Measurements from ENCODE around the gene SCML1. TPM values are rescaled to one million over a fixed set of nuclear protein-coding genes. Genes with fewer than 3 reads are reported as not detected.

Gene SCML1
- total RNA-seq, 2 donors from 2014 or later = 11.7 to 21.4 TPM

DNA sequence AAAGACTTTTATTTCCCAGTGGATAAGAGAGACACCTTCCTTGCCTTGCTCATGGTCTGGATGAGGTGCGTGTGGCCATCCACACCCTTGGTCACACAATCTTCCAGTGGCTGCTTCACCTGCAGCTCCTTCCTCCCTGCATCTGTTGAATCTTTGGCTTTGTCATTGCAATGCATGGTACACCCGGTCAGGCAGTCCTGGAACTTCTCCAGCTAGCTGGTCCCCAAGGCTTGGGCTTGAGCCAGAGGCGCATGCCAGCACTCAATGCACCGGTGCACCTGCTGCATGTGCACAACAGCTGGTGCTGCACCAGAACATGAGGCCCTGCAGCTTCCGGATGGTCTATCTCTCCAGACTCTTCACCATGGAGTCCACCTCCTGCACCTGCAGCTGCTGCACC lies 31.7 kb downstream of the SCML1 start:
- H3K27me3 ChIP-seq = no peaks in the 10 kb centered on the region
- no peak overlapping the region for H3K27ac ChIP-seq
- no peaks in the 10 kb centered on the region for H3K36me3 ChIP-seq
- no peak overlapping the region for H3K4me3 ChIP-seq
- no peak for DNase-seq
- intact Hi-C loops (cut with DNase I) = no loop called here
- no peaks in the 10 kb centered on the region for H3K4me1 ChIP-seq
- TF ChIP-seq, protein P1, sequence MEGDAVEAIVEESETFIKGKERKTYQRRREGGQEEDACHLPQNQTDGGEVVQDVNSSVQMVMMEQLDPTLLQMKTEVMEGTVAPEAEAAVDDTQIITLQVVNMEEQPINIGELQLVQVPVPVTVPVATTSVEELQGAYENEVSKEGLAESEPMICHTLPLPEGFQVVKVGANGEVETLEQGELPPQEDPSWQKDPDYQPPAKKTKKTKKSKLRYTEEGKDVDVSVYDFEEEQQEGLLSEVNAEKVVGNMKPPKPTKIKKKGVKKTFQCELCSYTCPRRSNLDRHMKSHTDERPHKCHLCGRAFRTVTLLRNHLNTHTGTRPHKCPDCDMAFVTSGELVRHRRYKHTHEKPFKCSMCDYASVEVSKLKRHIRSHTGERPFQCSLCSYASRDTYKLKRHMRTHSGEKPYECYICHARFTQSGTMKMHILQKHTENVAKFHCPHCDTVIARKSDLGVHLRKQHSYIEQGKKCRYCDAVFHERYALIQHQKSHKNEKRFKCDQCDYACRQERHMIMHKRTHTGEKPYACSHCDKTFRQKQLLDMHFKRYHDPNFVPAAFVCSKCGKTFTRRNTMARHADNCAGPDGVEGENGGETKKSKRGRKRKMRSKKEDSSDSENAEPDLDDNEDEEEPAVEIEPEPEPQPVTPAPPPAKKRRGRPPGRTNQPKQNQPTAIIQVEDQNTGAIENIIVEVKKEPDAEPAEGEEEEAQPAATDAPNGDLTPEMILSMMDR (IDR thresholded peaks at IDR 0.05) = no peak
- H3K9me3 ChIP-seq = no peaks in the 10 kb centered on the region
- H3K9ac ChIP-seq (ENCODE audit: low read depth in 2 of 2, low read length in 2 of 2) = no peak overlapping the region

- TF ChIP-seq, protein P1 (IDR thresholded peaks at IDR 0.05) = no peak
- Histone ChIP-seq H3K27me3 (no peaks in the 10 kb centered on the region), H3K27ac (no peak overlapping the region), H3K36me3 (no peaks in the 10 kb centered on the region), H3K9me3 (no peaks in the 10 kb centered on the region), H3K4me3 (no peak overlapping the region), H3K4me1 (no peaks in the 10 kb centered on the region), H3K9ac (ENCODE audit: low read depth in 2 of 2, low read length in 2 of 2) (no peak overlapping the region)
- DNase-seq = no peak
- intact Hi-C loops (cut with DNase I) = no loop called here
Observed at GRCh38 chrX:17769701-17770269, 32.5 kb downstream of the SCML1 start.

DNA sequence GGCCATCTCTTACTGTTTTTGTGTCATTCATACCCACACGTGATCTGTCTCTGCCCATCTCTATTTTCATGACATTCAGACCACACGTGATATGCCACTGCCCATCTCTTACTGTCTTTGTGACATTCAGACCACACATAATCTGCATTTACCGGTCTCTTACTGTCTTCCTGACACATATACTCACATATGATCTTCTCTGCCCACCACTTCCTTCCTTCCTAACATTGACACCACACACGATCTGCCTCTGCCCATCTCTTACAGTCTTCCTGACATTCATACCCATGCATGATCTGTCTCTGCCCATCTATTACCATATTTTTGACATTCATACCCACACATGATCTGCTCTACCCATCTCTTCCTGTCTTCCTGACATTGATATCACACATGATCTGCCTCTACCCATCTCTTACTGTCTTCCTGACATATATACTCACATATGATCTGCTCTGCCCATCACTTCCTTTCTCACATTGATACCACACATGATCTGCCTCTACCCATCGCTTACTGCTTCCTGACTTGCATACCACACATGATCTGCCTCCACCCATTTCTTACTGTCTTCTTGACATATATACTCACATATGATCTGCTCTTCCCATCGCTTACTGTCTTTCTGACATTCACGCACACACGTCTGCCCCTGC lies 36.1 kb downstream of the SCML1 start:
- intact Hi-C loops (cut with DNase I) = no loop called here
- Histone ChIP-seq H3K4me1 (no peaks in the 10 kb centered on the region), H3K36me3 (no peaks in the 10 kb centered on the region), H3K9me3 (no peaks in the 10 kb centered on the region), H3K4me3 (no peak overlapping the region), H3K27ac (no peak overlapping the region), H3K27me3 (no peaks in the 10 kb centered on the region), H3K9ac (ENCODE audit: low read depth in 2 of 2, low read length in 2 of 2) (no peak overlapping the region)
- DNase-seq = no peak
- TF ChIP-seq, protein P1 (IDR thresholded peaks at IDR 0.05) = no peak

- H3K9me3 ChIP-seq = no peaks in the 10 kb centered on the region
- no peaks in the 10 kb centered on the region for H3K36me3 ChIP-seq
- intact Hi-C loops (cut with DNase I) = no loop called here
- H3K9ac ChIP-seq (ENCODE audit: low read depth in 2 of 2, low read length in 2 of 2) = no peak overlapping the region
- DNase-seq = no peak
- H3K4me1 ChIP-seq = no peaks in the 10 kb centered on the region
- TF ChIP-seq, protein P1 (IDR thresholded peaks at IDR 0.05) = no peak
- H3K27ac ChIP-seq = no peak overlapping the region
- H3K4me3 ChIP-seq = no peak overlapping the region
- H3K27me3 ChIP-seq = no peaks in the 10 kb centered on the region
Observed at GRCh38 chrX:17774053-17774452, 36.8 kb downstream of the SCML1 start.

GRCh38 chrX:17778997-17779396 lies 41.7 kb downstream of the SCML1 start:
- Histone ChIP-seq H3K9me3 (no peaks in the 10 kb centered on the region), H3K9ac (ENCODE audit: low read depth in 2 of 2, low read length in 2 of 2) (no peak overlapping the region), H3K4me3 (no peak overlapping the region), H3K27ac (no peak overlapping the region), H3K27me3 (no peaks in the 10 kb centered on the region), H3K36me3 (no peaks in the 10 kb centered on the region), H3K4me1 (no peaks in the 10 kb centered on the region)
- DNase-seq = no peak
- TF ChIP-seq, protein P1 (IDR thresholded peaks at IDR 0.05) = no peak
- intact Hi-C loops (cut with DNase I) = no loop called here
